Stomach (tissue), 9 donors: ENCODE results near the gene RAX2. TPM values are rescaled to one million over a fixed set of nuclear protein-coding genes. Genes with fewer than 3 reads are reported as not detected.
"Not testable (repeated sequence)": the region's sequence is repeated elsewhere in the genome, so short reads cannot be mapped to it uniquely, and the experiment has no call there.

Experiments used
- DNase-seq, 2 donors: peaks; one replicate each; pipeline versions ENCODE4 v3.0.0 to v3.0.0-alpha.2; 2013 to 2019
- H3K27ac ChIP-seq, 5 donors: fragments of 200-600 bp in 4 of 5; sonication (generic) in 4 of 5; one replicate each; pipeline ENCODE4 v1.5.1; 2013 to 2019; ENCODE audit warnings: mild to moderate bottlenecking in 1 of 5, moderate library complexity in 1 of 5
- H3K27me3 ChIP-seq, 3 donors: fragments of 200-600 bp; sonication (generic); one replicate each; pipeline ENCODE4 v1.5.1; 2017 to 2019; ENCODE audit warnings: mixed run types in 1 of 3
- H3K36me3 ChIP-seq, 4 donors: fragments of 200-600 bp; sonication (generic); 1 replicate in 3 of 4; 2 replicates in 1 of 4; pipeline ENCODE4 v1.5.1; 2016 to 2019
- H3K4me1 ChIP-seq, 4 donors: fragments of 200-600 bp; sonication (generic); one replicate each; pipeline ENCODE4 v1.5.1; 2016 to 2019
- H3K4me3 ChIP-seq, 4 donors: fragments of 200-600 bp; sonication (generic) in 3 of 4; one replicate each; pipeline ENCODE4 v1.5.1; 2016 to 2019; ENCODE audit warnings: mild to moderate bottlenecking in 1 of 4
- H3K9me3 ChIP-seq, 4 donors: fragments of 200-600 bp; sonication (generic); one replicate each; pipeline ENCODE4 v1.5.1; 2016 to 2019
- CTCF ChIP-seq, 7 experiments: fragments of 450-650 bp in 4 of 7; fragments of 200-600 bp in 3 of 7; sonication (generic) in 3 of 7; IDR thresholded peaks; one replicate each; pipeline ENCODE4 v1.5.1; 2016 to 2019; ENCODE audit warnings: antibody characterized with exemption in 7 of 7, control low read depth in 2 of 7, mild to moderate bottlenecking in 1 of 7
- EP300 ChIP-seq: sonication (generic); formaldehyde crosslinking; IDR thresholded peaks from one replicate; pipeline ENCODE4 v1.6.1; 2017; ENCODE audit warnings: antibody characterized with exemption
- POLR2A ChIP-seq, 4 donors: fragments of 450-650 bp; IDR thresholded peaks; one replicate each; pipeline ENCODE4 v1.6.1; 2016; ENCODE audit warnings: antibody characterized with exemption in 4 of 4, control low read depth in 2 of 4, mild to moderate bottlenecking in 1 of 4, moderate library complexity in 1 of 4
- POLR2AphosphoS5 ChIP-seq, 3 donors: sonication (generic); formaldehyde crosslinking; IDR thresholded peaks; one replicate each; pipeline ENCODE4 v1.6.1; 2016; ENCODE audit warnings: antibody characterized with exemption in 3 of 3
- WGBS, 5 donors: extraction: QIAGEN DNeasy Blood & Tissue Kit in 3 of 5; methylation state at CpG; one replicate each; pipeline versions ENCODE4 v1.1.5 to v1.1.7; 2013 to 2018; 5-methylcytosine and 5-hydroxymethylcytosine counted together
- intact Hi-C: fragments of 100-400 bp; cut with DNase I; formaldehyde crosslinking; loops from one replicate; pipeline ENCODE4 v1.15.1; 2023; ENCODE audit warnings: low total_unique reads
- polyA plus RNA-seq, 3 donors: library from polyadenylated mRNA; stranded (reverse); fragments of 200-250 nt; gene quantifications; one replicate each; pipeline ENCODE4 v1.2.3, GENCODE V29; 2013
- total RNA-seq, 5 donors: library from RNA; depleted of rRNA; stranded (reverse); fragments of >200 nt; gene quantifications; one replicate each; pipeline versions ENCODE4 v1.1.0 to v1.2.3, GENCODE V29; 2014 to 2016
- donor health status: healthy with polysubstance abuse.
- donor health status: Bipolar disorder and iron deficiency.
- donor health status: healthy.

RAX2 gene
- total and polyA plus RNA-seq, 8 donors: not detected

- DNase-seq: peak in 1 of 2 donors; percentile 44
- 8 to 25% (median 13%) methylated on average over 7 of the region's 7 CpGs for WGBS, 5 donors
- peak overlapping the region; percentile 78 to 96 (median 80) for H3K4me3 ChIP-seq
- TF ChIP-seq CTCF (IDR thresholded peaks at IDR 0.05) (no peak), POLR2A (IDR thresholded peaks at IDR 0.05) (no peak), EP300 (no peak), POLR2AphosphoS5 (IDR thresholded peaks at IDR 0.05) (no peak)
- H3K27me3 ChIP-seq: no peaks in the 10 kb centered on the region
- intact Hi-C loops: no loop called here
- H3K4me1 ChIP-seq: peaks cover 26 to 58% (median 51%) of the 10 kb centered on the region in 4 donors
- H3K27ac ChIP-seq: peak overlapping the region; percentile 81 to 100 (median 98)
- peaks cover 36 to 46% (median 43%) of the 10 kb centered on the region in 4 donors for H3K36me3 ChIP-seq
- H3K9me3 ChIP-seq: no peaks in the 10 kb centered on the region
Measured at GRCh38 chr19:3760871-3761361, 11.1 kb downstream of the RAX2 start.

GRCh38 chr19:3759482-3760254 is 12.4 kb downstream of the RAX2 start:
- Histone ChIP-seq H3K27ac (no peak overlapping the region), H3K4me3 (peak overlapping the region in 1 of 4 donors; percentile 80), H3K27me3 (no peaks in the 10 kb centered on the region), H3K4me1 (peaks cover 26 to 58% (median 51%) of the 10 kb centered on the region in 4 donors), H3K36me3 (peaks cover 26 to 36% (median 34%) of the 10 kb centered on the region in 4 donors), H3K9me3 (no peaks in the 10 kb centered on the region)
- WGBS, 5 donors: 83 to 89% (median 89%) methylated on average over 13 to 19 of the region's 19 CpGs
- no peak for DNase-seq
- TF ChIP-seq POLR2AphosphoS5 (IDR thresholded peaks at IDR 0.05) (no peak), POLR2A (IDR thresholded peaks at IDR 0.05) (no peak), CTCF (IDR thresholded peaks at IDR 0.05) (no peak), EP300 (no peak)
- intact Hi-C loops: no loop called here

- intact Hi-C loops, H3K9me3 ChIP-seq, H3K4me3 ChIP-seq, H3K27me3 ChIP-seq, H3K27ac ChIP-seq, DNase-seq: not testable (repeated sequence)
- WGBS, 5 donors: 93 to 98% (median 97%) methylated on average over 13 of the region's 13 CpGs
- peaks cover 21 to 47% (median 43%) of the 10 kb centered on the region in 4 donors for H3K4me1 ChIP-seq
- H3K36me3 ChIP-seq: peaks cover 31 to 49% (median 48%) of the 10 kb centered on the region in 4 donors
Measured at GRCh38 chr19:3758297-3758696, 13.7 kb downstream of the RAX2 start.

- H3K27me3 ChIP-seq, intact Hi-C loops, DNase-seq, H3K27ac ChIP-seq, H3K9me3 ChIP-seq, H3K4me3 ChIP-seq: not testable (repeated sequence)
- Histone ChIP-seq H3K4me1 (peaks cover 18 to 43% (median 38%) of the 10 kb centered on the region in 4 donors), H3K36me3 (peaks cover 36 to 54% (median 53%) of the 10 kb centered on the region in 4 donors)
- WGBS, 5 donors: 90 to 96% (median 93%) methylated on average over 7 of the region's 7 CpGs
Measured at GRCh38 chr19:3757705-3758104, 14.3 kb downstream of the RAX2 start.

- intact Hi-C loops: no loop called here
- peaks cover 2 to 12% (median 8%) of the 10 kb centered on the region in 4 donors for H3K4me1 ChIP-seq
- whole genome bisulfite sequencing, 5 donors: 93 to 97% (median 94%) methylated on average over 22 to 51 of the region's 51 CpGs
- H3K27ac ChIP-seq: no peak overlapping the region
- H3K9me3 ChIP-seq: no peaks in the 10 kb centered on the region
- no peaks in the 10 kb centered on the region for H3K27me3 ChIP-seq
- TF ChIP-seq POLR2A (IDR thresholded peaks at IDR 0.05) (no peak), CTCF (IDR thresholded peaks at IDR 0.05) (no peak), POLR2AphosphoS5 (IDR thresholded peaks at IDR 0.05) (no peak), EP300 (no peak)
- DNase-seq: no peak
- H3K4me3 ChIP-seq: no peak overlapping the region
- H3K36me3 ChIP-seq: peaks cover 48 to 81% (median 79%) of the 10 kb centered on the region in 4 donors
Measured at GRCh38 chr19:3753631-3754410, 18.2 kb downstream of the RAX2 start.
